ENCODE results near the gene CDH4.

Gene CDH4

GRCh38 chr20:61667056-61667792 is 415.2 kb downstream of the CDH4 start:
- H3K4me3 ChIP-seq (ENCODE audit: low read depth, low read length), result no peak overlapping the region
- TF ChIP-seq CTCF (IDR thresholded peaks at IDR 0.05; ENCODE audit: low read depth, low read length), result no peak

- no peak for TF ChIP-seq CTCF (IDR thresholded peaks at IDR 0.05; ENCODE audit: low read depth, low read length)
These were observed 416.1 kb downstream of the CDH4 start for GRCh38 chr20:61668065-61668650.

GRCh38 chr20:61668771-61669503 is 416.9 kb downstream of the CDH4 start:
- no peak for TF ChIP-seq CTCF (IDR thresholded peaks at IDR 0.05; ENCODE audit: low read depth, low read length)
- H3K4me3 ChIP-seq (ENCODE audit: low read depth, low read length), result no peak overlapping the region

More at GRCh38 chr20:61668065-61668650, 416.1 kb downstream of the CDH4 start:
- no peak overlapping the region for H3K4me3 ChIP-seq (ENCODE audit: low read depth, low read length)

- TF ChIP-seq CTCF (IDR thresholded peaks at IDR 0.05; ENCODE audit: low read depth, low read length), result no peak
These were observed 418.2 kb downstream of the CDH4 start for GRCh38 chr20:61670274-61670673.

DNA sequence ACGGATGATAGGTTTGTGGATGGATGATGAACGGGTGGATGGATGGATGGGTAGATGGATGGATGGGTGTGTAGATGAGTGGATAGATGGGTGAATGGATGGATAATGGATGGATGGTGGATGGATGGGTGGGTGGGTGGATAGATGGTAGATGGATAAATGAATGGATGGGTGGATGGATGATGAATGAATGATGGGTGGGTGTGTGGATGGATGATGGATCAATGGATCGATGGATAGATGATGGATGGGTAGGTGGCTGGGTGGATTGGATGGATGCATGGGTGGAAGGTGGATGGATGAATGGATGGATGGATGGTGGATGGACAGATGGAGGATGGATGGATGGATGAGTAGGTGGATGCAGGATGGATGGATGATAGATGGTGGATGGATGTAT is 419.5 kb downstream of the CDH4 start:
- TF ChIP-seq CTCF (IDR thresholded peaks at IDR 0.05; ENCODE audit: low read depth, low read length), result no peak
- H3K4me3 ChIP-seq (ENCODE audit: low read depth, low read length), result no peak overlapping the region

More at GRCh38 chr20:61670274-61670673, 418.2 kb downstream of the CDH4 start:
- no peak overlapping the region for H3K4me3 ChIP-seq (ENCODE audit: low read depth, low read length)

- no peak for TF ChIP-seq CTCF (IDR thresholded peaks at IDR 0.05; ENCODE audit: low read depth, low read length)
- H3K4me3 ChIP-seq (ENCODE audit: low read depth, low read length), result no peak overlapping the region
These were observed 421.2 kb downstream of the CDH4 start for GRCh38 chr20:61673152-61673847.
